Measurements from ENCODE around the gene CD177.

- TF ChIP-seq POLR2AphosphoS5 (IDR thresholded peaks at IDR 0.05) (no peak), POLR2A (IDR thresholded peaks at IDR 0.05) (no peak), CTCF (IDR thresholded peaks at IDR 0.05) (no peak)
Measured at GRCh38 chr19:43320546-43320945, 32.9 kb upstream of the CD177 start.
